GM23248 (cell line): Measurements from ENCODE around the gene PPP2R5C. TPM values are rescaled to one million over a fixed set of nuclear protein-coding genes. Genes with fewer than 3 reads are reported as not detected.

Experiments
- DNase-seq: peaks from one replicate; pipeline ENCODE4 v3.0.0-alpha.2; 2015
- H2AFZ ChIP-seq: fragments of 200-600 bp; sonication (generic); 2 replicates; pipeline ENCODE4 v1.6.1; 2016; ENCODE audit warnings: antibody characterized with exemption
- H3F3A ChIP-seq: fragments of 200-600 bp; sonication (generic); 2 replicates; pipeline ENCODE4 v1.6.1; 2016; ENCODE audit warnings: mild to moderate bottlenecking, antibody characterized with exemption, mixed run types; ENCODE audit not compliant: insufficient read depth
- H3K27ac ChIP-seq: fragments of 200-600 bp; sonication (generic); 2 replicates; pipeline ENCODE4 v1.5.1; 2016; ENCODE audit warnings: mild to moderate bottlenecking
- H3K27me3 ChIP-seq: fragments of 200-600 bp; sonication (generic); replicated peaks from 2 replicates; pipeline ENCODE4 v1.6.1; 2016; ENCODE audit warnings: mild to moderate bottlenecking; ENCODE audit not compliant: insufficient read depth
- H3K36me3 ChIP-seq: fragments of 200-600 bp; sonication (generic); 2 replicates; pipeline ENCODE4 v1.6.1; 2016; ENCODE audit warnings: low read depth, mild to moderate bottlenecking
- H3K4me1 ChIP-seq: fragments of 200-600 bp; sonication (generic); 2 replicates; pipeline ENCODE4 v1.6.1; 2016; ENCODE audit warnings: mild to moderate bottlenecking; ENCODE audit not compliant: insufficient read depth
- H3K4me2 ChIP-seq: fragments of 200-600 bp; sonication (generic); one replicate; pipeline ENCODE4 v1.6.1; 2016; ENCODE audit warnings: mild to moderate bottlenecking; ENCODE audit not compliant: unreplicated experiment
- H3K4me3 ChIP-seq: fragments of 200-600 bp; sonication (generic); 2 replicates; pipeline ENCODE4 v1.5.1; 2016; ENCODE audit warnings: mild to moderate bottlenecking
- H3K79me2 ChIP-seq: fragments of 200-600 bp; sonication (generic); 2 replicates; pipeline ENCODE4 v1.6.1; 2016; ENCODE audit warnings: mild to moderate bottlenecking; ENCODE audit not compliant: insufficient read depth
- H3K9ac ChIP-seq: fragments of 200-600 bp; sonication (generic); 2 replicates; pipeline ENCODE4 v1.6.1; 2016; ENCODE audit warnings: mild to moderate bottlenecking
- H3K9me2 ChIP-seq: fragments of 200-600 bp; sonication (generic); 2 replicates; pipeline ENCODE4 v1.6.1; 2016; ENCODE audit warnings: mixed run types, mild to moderate bottlenecking, moderate library complexity; ENCODE audit not compliant: insufficient read depth
- H3K9me3 ChIP-seq: fragments of 200-600 bp; sonication (generic); one replicate; pipeline ENCODE4 v1.6.1; 2017; ENCODE audit warnings: low read depth
- H4K20me1 ChIP-seq: fragments of 200-600 bp; sonication (generic); 2 replicates; pipeline ENCODE4 v1.6.0; 2016; ENCODE audit not compliant: insufficient read depth
- EZH2 ChIP-seq: fragments of 200-600 bp; sonication (generic); IDR thresholded peaks from 2 replicates; pipeline ENCODE4 v1.6.1; 2018; ENCODE audit warnings: antibody characterized with exemption, mild to moderate bottlenecking; ENCODE audit not compliant: insufficient read depth, poor library complexity, severe bottlenecking
- EZH2phosphoT487 ChIP-seq: fragments of 200-600 bp; sonication (generic); IDR thresholded peaks from 2 replicates; pipeline ENCODE4 v1.6.1; 2018; ENCODE audit warnings: antibody characterized with exemption, moderate library complexity, mild to moderate bottlenecking, low read depth; ENCODE audit not compliant: insufficient read depth
- WGBS, 2 experiments: methylation state at CpG; one replicate each; pipeline ENCODE4 v1.1.6; 2015 to 2017; ENCODE audit warnings: low lambda C conversion rate in 2 of 2, low coverage in 1 of 2; ENCODE audit errors: missing lambda C conversion rate in 2 of 2; 5-methylcytosine and 5-hydroxymethylcytosine counted together
- in situ Hi-C: fragments of 300-500 bp; cut with MboI; formaldehyde crosslinking; loops from 2 replicates; pipeline ENCODE4 v1.15.0; 2020
- polyA plus RNA-seq: library from polyadenylated mRNA; unstranded; fragments of >200 nt; fragmentation: Nextera tagmentation; extraction: Ambion mirVana; gene quantifications from 2 replicates; pipeline ENCODE4 v1.2.1, GENCODE V29; 2016
- total RNA-seq: library from RNA; depleted of rRNA; stranded (reverse); fragments of >200 nt; shearing (Covaris generic); gene quantifications from 2 replicates; pipeline ENCODE4 v1.2.3, GENCODE V29; 2014

PPP2R5C gene
- total and polyA plus RNA-seq, 2 experiments from 2014 or later: 76.3 to 77.9 TPM

GRCh38 chr14:101915871-101916815, 154.6 kb downstream of the PPP2R5C start:
- DNase-seq: no peak
- Histone ChIP-seq H3K27me3 (no peaks in the 10 kb centered on the region), H3K4me3 (no peak overlapping the region), H3K9ac (no peak overlapping the region), H3K9me3 (no peaks in the 10 kb centered on the region), H2AFZ (no peak overlapping the region), H4K20me1 (no peaks in the 10 kb centered on the region), H3K4me1 (no peaks in the 10 kb centered on the region), H3K4me2 (no peak overlapping the region), H3K9me2 (no peaks in the 10 kb centered on the region), H3K79me2 (no peaks in the 10 kb centered on the region), H3F3A (no peaks in the 10 kb centered on the region; the same call in 1 of the 2 replicates), H3K36me3 (0 out of 2 replicates have a peak, but pooled peaks cover 14% of the 10 kb centered on the region), H3K27ac (no peak overlapping the region)
- whole genome bisulfite sequencing, 2 experiments: 91% methylated on average over 21 to 23 of the region's 23 CpGs
- no peak for TF ChIP-seq EZH2phosphoT487
- TF ChIP-seq EZH2: no peak
- in situ Hi-C loops: no loop called here

- Histone ChIP-seq H3K9me2 (no peaks in the 10 kb centered on the region), H3K36me3 (peaks cover 14% of the 10 kb centered on the region; the same call in 1 of the 2 replicates), H3K27ac (no peak overlapping the region), H3K4me3 (no peak overlapping the region), H3K4me2 (no peak overlapping the region), H3K9me3 (no peaks in the 10 kb centered on the region), H3K4me1 (no peaks in the 10 kb centered on the region), H3K9ac (no peak overlapping the region), H3K79me2 (no peaks in the 10 kb centered on the region), H3K27me3 (no peaks in the 10 kb centered on the region), H4K20me1 (no peaks in the 10 kb centered on the region), H2AFZ (no peak overlapping the region), H3F3A (no peaks in the 10 kb centered on the region; the same call in 1 of the 2 replicates)
- in situ Hi-C loops: no loop called here
- WGBS, 2 experiments: 84 to 87% methylated on average over 16 to 18 of the region's 18 CpGs
- DNase-seq: no peak
- TF ChIP-seq EZH2phosphoT487 (no peak), EZH2 (no peak)
These were observed 155.4 kb downstream of the PPP2R5C start for GRCh38 chr14:101916816-101917412.

- Histone ChIP-seq H3K9me2 (no peaks in the 10 kb centered on the region), H3K79me2 (no peaks in the 10 kb centered on the region), H3K27me3 (no peaks in the 10 kb centered on the region), H3K4me3 (no peak overlapping the region), H3F3A (no peaks in the 10 kb centered on the region; the same call in 1 of the 2 replicates), H4K20me1 (no peaks in the 10 kb centered on the region), H3K4me1 (no peaks in the 10 kb centered on the region), H2AFZ (no peak overlapping the region), H3K9ac (no peak overlapping the region), H3K4me2 (no peak overlapping the region), H3K27ac (no peak overlapping the region), H3K36me3 (peaks cover 14% of the 10 kb centered on the region; the same call in 1 of the 2 replicates), H3K9me3 (no peaks in the 10 kb centered on the region)
- no peak for DNase-seq
- TF ChIP-seq EZH2 (no peak), EZH2phosphoT487 (no peak)
- in situ Hi-C loops: no loop called here
- 79 to 82% methylated on average over 16 to 17 of the region's 17 CpGs for WGBS, 2 experiments
These were observed 156.0 kb downstream of the PPP2R5C start for GRCh38 chr14:101917413-101918017.
